SH-SY5Y (cell line): ENCODE measurements around the gene RSPH1.

ENCODE experiments used
- GATA2 ChIP-seq: IDR thresholded peaks from 2 replicates; pipeline ENCODE4 v1.6.1; 2011; ENCODE audit warnings: mild to moderate bottlenecking, low read depth, low read length
- GATA3 ChIP-seq: IDR thresholded peaks from 2 replicates; pipeline ENCODE4 v1.6.1; 2011; ENCODE audit warnings: low read depth, mild to moderate bottlenecking, low read length, moderate library complexity

RSPH1 gene

DNA sequence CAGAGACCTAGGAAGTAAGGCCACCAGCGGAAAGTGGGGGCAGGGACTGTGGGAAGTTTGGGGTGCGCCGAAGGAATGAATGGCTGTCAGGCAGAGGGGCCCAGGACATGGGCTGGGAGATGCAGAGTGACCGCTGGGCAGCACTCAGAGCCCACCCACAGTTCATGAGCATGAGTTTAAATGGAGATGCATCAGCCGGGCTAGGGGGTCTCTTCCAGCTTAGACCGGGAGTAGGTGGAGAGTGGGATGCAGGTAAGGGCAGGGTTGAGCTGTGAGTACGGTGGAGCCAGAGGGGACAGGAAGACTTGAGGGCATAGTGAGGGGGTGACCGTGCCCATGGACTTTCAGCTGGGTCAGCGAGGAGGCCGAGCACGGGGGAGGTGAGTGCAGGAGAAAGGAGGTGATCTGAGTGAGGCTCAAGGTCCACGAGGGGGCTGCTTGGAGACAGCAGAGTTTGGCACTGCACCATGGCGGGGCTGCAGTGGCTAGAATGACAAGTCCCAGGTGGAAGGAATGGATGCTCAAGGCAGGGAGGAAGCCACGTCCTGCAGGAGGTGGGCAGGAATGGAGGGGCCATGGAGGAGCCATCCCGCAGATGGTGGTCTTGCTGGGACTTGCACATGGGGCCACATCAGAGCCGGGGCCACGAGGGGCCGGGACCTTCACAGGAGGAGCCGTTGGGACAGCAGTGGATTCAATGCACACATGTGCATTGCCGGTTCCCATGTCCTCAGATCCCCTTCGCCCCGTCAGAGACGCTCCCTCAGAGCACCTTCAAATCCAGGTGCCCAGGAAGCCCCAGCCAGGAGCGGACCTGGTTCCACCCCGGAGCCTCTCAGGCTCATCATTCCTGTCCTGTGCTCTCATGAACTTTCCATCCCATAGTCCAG lies 57.5 kb downstream of the RSPH1 start:
- TF ChIP-seq GATA2 (no peak), GATA3 (no peak)

DNA sequence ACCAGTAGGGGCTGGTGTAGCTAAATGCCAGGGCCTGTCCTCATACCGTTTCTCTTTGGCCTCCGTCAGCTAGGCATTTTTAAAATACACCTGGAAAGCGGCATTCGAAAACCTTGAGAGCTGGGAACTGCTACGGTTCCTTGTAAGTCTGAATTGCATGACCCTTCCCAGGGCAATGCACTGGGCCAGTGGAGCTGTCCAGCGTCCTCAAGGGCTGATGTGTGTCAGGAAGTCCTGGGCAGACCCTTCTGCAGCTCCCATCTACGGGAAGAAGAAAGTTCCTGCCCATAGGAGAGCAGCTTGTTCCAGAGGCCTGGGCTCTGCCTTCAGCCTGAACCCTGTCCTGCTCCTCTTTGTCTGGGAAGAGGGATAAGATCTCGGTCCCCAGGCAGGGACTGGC lies 58.2 kb downstream of the RSPH1 start:
- no peak for TF ChIP-seq GATA3
- TF ChIP-seq GATA2 = no peak

DNA sequence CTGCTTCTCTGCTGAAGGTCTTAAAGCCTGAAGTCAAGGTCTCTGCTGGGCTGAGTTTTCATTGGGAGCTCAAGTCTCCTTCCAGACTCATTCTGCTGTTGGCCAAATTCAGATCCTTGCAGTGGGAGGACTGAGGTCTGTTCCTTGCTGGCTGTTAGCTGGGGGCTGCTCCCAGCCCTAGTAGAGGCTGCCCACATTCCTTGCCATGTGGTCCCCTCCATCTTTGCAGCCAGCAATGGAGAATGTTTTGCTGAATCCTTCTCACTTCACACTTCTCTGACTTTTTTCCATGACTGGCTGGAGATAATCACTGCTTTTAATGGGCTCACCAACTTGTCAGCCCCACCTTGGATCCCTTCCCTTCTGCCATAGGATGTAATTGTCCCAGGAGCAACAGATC lies 59.1 kb downstream of the RSPH1 start:
- TF ChIP-seq GATA2 (no peak), GATA3 (no peak)

DNA sequence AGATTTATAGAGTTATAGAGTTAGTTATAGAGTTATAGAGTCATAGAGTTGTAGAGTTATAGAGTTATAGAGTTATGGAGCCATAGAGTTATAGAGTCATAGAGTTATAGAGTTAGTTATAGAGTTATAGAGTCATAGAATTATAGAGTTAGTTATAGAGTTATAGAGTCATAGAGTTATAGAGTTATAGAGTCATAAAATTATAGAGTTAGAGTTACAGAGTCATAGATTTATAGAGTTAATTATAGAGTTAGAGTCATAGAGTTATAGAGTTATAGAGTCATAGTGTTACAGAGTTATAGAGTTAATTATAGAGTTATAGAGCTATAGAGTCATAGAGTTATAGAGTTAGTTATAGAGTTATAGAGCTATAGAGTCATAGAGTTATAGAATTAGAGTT lies 60.2 kb downstream of the RSPH1 start:
- TF ChIP-seq GATA3 (no peak), GATA2 (no peak)

DNA sequence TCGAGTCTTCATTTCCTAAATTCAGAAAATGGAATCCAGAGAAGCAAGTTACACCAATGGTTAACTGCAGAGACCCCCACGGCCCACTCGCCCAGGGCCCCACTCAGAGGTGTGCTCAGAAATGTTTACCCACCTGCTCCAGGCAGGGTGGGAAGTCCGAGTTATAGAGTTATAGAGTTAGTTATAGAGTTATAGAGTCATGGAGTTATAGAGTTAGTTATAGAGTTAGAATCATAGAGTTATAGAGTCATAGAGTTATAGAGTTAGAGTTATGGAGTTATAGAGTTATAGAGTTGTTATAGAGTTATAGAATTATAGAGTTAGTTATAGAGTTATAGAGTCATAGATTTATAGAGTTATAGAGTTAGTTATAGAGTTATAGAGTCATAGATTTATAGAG lies 60.6 kb downstream of the RSPH1 start:
- TF ChIP-seq GATA2 = no peak
- no peak for TF ChIP-seq GATA3

DNA sequence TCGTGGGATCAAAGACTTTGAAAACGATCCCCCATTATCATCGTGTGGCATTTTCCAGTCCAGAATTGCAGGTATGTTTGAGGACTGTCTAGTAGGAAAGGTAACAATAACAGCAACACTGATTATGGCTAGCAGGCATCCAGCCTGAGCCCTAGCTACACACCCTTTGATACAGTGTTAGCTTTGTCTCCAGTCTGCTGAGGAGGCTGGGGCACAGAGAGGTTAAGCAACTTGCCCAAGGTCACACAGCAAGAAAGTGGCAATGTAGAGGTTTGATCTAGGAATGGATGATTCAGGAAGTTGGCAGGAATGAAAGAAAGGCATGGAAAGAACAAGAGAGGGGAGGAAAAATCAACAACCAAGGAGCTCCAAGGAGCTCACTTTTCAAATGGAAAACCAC lies 61.1 kb downstream of the RSPH1 start:
- TF ChIP-seq GATA3 (no peak), GATA2 (no peak)

DNA sequence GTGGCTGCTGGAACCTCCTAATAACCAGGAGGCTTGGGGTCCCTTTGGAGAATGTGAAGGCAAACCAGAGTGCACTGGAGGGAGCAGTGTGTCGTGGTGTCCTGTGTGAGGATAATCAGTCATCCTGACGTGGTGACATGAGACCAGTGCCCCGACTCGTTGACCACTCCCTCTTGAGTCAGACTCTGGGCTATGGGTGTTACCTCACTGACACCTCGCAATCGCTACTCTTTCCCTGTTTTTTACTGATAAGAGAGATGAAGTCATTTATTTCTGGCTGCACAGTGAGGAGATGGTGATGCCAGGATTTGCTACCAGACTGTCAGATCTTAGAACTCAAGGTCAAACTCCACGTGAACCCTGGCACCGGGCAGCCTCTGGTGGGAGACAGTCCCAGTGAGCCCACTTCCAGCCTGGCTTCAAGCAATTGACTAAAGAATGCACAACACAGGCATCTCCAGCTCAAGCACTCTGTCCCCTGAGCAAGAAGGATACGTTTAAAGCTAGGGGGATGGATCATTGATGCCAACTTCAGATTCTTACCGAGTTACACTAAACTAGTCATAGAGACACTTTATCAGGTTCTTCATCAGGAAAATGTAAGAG lies 62.0 kb downstream of the RSPH1 start:
- TF ChIP-seq GATA3 = no peak
- TF ChIP-seq GATA2 = no peak

DNA sequence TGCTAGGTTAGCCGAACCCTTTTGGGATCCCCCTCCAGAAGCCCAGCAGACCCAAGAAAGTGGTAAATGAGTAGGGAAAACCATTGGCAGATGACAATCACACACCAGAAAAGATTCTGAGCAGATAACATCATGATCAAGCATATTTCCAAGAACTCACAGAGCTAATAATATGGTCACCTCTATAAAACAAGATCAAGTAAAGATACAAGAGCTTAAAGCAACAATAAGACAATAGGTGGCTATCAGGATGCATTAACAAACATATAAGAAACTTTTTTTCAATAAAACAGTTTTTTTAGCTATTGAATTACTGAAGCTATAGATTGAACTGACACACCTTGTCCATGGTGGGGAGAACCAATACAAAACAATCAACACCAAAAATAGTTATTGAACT lies 63.3 kb downstream of the RSPH1 start:
- TF ChIP-seq GATA3 (no peak), GATA2 (no peak)

DNA sequence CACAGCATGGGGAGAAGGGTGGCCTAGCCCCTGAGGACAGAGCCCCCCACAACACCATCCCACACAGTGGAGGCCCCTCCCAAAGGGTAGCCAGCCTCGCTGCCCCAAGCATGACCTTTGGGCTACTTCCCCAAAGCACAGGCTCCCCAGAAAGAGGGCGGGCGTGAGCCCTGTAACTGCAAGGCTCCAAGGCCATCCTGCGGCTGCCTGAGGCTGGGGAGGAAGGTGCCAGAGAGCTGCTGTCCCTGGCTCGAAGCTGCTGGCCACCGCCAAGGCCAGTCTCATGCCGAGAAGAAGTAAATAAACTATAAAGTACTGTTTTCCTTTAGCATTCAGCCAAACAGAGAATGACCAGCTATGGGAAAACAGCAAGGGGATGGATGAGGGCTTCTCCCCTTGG lies 64.8 kb downstream of the RSPH1 start:
- no peak for TF ChIP-seq GATA3
- no peak for TF ChIP-seq GATA2

DNA sequence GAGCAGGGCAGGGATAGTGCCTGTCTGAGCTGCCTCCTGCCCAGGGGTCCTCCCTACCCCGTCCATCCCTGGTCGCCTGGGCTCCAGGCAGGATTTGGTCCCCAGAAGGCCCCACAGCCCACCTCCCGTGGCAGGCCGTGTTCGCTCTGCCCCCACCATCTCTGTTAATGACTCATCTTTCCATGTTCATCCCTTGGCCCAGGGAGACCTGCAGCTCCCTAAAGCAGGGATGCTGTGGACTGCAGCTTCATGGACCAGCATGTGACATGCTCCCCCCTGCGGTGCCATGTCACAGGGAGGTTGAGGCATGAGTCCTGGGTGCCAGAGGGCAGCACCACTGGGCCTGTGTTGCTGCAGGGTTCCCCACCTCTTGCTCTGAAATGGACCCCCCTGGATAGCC lies 65.5 kb downstream of the RSPH1 start:
- TF ChIP-seq GATA3 (no peak), GATA2 (no peak)

DNA sequence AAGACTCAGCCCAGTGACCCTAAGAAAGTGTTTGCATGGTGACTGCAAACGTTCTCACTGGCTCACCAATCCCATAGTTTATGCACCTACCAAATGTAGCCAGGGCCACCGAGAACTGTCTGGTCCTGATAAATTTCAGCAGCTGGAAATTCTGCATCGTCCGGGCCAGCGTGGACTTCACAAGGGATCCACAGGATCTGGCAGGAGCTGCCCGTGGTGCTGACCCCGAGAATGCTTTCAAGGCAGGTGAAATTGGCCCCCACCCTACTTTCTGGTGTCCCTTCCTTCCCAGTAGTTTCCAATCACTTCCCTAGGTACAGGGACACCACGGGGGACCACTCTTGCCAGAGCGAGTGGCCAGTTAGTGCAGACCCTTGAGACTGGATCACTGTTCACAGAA lies 66.2 kb downstream of the RSPH1 start:
- TF ChIP-seq GATA3 (no peak), GATA2 (no peak)

DNA sequence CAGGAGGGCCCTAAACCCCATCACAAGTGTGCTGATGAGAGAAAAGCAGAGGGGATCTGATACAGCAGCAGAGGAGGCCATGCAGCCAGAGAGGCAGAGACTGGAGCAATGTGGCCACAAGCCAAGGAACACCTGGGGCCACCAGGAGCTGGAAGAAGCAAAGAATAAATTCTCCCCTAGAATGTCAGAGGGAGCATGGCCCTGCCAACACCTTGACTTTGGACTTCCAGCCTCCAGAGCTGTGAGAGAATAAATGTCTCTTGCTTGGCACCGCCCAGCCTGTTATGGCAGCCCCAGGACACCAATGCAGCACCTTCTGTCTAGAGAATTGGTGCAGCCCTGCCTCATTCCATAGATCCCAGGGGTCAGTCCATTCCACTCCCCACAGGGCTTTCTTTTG lies 67.0 kb downstream of the RSPH1 start:
- TF ChIP-seq GATA2 = no peak
- no peak for TF ChIP-seq GATA3

DNA sequence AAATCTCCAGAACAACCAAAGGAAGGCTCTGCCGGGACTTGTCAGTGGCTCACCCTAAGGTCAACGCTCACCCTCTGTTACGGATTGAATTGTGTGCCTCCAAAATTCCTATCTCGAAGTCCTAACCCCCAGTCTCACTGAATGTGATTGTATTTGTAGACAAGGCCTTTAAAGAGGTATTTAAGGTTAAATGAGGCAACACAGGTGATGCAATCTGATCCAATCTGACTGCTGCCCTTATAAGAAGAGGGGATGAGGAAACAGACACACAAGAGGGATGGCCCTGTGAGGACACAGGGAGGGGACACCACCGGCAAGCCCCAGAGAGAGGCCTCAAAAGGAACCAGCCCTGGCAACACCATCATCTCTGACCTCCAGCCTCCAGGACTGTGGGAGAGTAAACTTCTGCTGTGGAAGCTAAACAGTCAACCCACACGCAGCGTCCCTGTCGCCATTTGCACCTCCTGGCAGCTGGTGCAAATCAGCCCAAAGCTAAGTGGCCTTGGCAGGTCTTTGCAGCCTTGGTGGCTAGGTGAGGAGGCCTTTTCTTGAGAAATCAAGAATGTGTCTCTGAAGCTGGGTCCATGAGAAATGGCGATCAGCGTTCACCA lies 68.1 kb downstream of the RSPH1 start:
- TF ChIP-seq GATA2 = no peak
- no peak for TF ChIP-seq GATA3

DNA sequence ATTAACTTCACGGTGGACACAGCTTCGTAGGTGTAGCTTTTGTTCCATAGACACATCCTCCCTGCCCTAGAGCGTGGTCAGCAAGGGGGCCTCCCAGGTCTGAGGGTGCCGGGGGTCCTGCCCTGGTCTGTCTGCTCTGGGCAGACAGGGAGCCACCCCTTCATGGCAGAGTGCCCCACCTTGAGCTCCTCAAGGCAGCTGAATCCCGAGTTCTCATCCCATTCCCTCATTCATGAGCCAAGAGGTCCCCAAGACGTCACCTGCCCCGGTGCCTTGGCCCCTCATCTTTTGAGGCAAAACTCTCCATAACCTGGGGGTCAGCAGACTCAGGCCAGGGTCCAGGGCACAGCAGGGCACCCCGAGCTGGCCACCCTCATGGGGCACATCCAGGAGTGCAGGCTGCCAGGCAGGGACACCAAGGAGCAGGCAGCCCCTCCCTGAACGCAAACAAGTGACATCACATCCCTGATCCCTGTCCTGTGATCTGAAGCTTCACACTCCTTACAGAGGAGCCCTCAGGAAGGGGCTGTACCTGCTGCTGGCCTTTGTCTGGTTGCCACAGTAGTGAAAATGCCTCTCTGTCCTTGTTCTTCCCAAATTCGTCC lies 69.0 kb downstream of the RSPH1 start:
- TF ChIP-seq GATA3 (no peak), GATA2 (no peak)
